GM12874 (cell line): Measurements from ENCODE around the gene FAM193B.

Source experiments
- TF ChIP-seq, protein P1 (sequence below): IDR thresholded peaks from 2 replicates; pipeline ENCODE4 v1.5.1; 2011; ENCODE audit warnings: low read depth, mild to moderate bottlenecking, control low read depth, low read length, moderate library complexity; ENCODE audit not compliant: insufficient read depth

The FAM193B gene

DNA sequence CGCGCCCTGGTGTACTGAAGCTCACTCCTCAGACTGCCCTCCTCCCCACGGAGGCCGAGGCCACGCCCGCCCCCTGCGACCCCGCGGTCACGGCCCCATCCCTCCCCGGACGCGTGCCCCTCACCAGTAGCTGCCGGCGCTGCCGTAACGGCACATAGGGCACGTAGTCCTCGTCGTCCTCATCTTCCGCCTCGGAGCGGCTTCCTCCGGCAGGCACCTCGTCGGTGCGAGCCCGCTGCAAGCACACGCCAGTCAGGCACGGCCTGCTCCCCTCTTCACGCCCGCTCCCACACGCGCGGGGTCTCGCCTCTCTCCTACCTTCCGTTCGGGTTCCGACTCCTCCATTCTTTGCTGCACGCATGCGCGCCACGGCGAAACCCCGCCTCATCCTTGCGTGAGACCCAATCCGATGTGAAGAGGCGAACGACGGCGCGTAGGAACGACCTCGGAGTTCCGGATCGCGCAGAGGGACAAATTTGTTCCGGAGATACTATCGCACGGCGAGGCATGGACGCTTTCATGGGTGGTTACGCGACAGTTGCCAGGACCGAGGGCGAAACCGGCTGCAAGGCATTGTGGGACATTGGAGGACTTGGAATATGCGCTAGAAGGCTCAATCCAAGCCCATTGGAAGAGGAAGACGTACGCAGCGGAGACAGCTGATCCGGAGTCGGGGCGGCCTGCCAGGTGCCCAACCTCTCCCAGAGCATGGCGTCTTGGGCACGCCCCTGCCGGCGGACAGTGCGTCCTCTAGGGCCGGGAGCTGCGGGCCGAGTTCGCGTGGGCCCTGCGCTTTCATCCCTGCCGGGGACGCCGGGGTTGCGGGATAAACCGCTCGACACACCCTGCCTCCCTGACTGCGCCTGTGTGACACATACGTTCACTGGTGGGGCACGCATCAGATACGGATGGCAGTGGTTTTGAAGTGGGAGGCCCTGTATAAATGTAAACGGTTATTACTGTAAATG, 37.5 kb downstream of the FAM193B start, which contains the start of gene DDX41:
Gene DDX41, minus strand, starts transcription at position 361 of the 968 bp plus-strand sequence. Its CDS starts 16 bp downstream, at position 345.
- TF ChIP-seq, protein P1, sequence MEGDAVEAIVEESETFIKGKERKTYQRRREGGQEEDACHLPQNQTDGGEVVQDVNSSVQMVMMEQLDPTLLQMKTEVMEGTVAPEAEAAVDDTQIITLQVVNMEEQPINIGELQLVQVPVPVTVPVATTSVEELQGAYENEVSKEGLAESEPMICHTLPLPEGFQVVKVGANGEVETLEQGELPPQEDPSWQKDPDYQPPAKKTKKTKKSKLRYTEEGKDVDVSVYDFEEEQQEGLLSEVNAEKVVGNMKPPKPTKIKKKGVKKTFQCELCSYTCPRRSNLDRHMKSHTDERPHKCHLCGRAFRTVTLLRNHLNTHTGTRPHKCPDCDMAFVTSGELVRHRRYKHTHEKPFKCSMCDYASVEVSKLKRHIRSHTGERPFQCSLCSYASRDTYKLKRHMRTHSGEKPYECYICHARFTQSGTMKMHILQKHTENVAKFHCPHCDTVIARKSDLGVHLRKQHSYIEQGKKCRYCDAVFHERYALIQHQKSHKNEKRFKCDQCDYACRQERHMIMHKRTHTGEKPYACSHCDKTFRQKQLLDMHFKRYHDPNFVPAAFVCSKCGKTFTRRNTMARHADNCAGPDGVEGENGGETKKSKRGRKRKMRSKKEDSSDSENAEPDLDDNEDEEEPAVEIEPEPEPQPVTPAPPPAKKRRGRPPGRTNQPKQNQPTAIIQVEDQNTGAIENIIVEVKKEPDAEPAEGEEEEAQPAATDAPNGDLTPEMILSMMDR, result 0 out of 2 replicates have a peak, but pooled peaks have one; percentile 9

DNA sequence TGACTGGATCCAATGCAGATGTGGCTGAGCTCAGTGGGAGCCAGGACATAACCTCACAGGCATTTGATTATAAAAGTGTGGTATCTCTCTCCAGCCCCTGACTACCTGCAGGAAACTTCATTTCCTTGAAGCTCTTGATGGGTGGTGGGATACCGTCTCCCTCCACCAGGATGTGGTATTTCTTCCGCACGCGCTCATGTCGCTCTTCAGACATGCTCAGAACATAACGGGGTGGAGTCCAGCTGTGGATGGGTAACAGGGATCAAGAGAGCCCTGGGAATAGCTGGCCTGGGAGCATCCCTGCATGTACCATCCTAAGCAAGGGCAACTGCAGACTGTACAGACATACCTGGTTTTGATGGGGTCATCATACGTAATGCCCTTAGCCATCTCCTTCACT, 38.8 kb downstream of the FAM193B start:
- TF ChIP-seq, protein P1, result no peak

DNA sequence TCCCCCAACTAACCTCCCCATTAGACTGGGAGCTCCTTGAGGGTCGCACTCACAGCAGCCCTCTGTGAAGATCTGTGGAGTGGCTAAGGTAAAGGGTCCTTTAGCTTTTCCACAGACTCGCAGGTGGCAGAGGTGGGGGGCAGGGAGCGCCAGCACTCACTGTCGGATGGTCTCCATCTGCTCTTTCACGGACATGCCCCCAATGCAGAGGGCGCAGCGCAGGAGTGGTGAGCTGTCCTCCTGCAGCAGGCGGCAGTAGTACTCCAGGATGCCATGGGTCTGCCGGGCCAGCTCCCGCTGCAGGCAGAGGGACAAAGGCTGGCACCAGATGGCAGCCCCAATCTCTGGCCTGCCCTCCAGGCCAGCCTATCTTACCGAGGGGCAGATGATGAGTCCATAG, 39.8 kb downstream of the FAM193B start:
- TF ChIP-seq, protein P1, result no peak

DNA sequence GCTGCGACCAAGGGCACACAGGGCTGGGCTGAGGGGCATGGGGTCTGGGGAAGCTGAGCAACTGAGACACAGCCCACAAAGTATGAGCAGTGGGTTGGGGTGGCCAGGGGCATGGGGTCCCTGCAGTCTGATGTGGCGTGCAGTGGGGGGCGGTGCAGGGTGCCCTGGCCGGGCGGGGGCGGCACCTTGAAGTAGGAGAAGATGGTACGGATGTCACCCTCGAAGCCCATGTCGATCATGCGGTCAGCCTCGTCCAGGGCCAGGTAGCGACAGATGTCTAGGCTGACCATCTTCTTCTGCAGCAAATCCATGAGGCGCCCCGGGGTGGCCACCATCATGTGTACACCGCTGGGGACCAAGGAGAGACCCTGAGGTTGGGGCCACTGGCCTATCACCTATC, 40.9 kb downstream of the FAM193B start:
- TF ChIP-seq, protein P1, result no peak

DNA sequence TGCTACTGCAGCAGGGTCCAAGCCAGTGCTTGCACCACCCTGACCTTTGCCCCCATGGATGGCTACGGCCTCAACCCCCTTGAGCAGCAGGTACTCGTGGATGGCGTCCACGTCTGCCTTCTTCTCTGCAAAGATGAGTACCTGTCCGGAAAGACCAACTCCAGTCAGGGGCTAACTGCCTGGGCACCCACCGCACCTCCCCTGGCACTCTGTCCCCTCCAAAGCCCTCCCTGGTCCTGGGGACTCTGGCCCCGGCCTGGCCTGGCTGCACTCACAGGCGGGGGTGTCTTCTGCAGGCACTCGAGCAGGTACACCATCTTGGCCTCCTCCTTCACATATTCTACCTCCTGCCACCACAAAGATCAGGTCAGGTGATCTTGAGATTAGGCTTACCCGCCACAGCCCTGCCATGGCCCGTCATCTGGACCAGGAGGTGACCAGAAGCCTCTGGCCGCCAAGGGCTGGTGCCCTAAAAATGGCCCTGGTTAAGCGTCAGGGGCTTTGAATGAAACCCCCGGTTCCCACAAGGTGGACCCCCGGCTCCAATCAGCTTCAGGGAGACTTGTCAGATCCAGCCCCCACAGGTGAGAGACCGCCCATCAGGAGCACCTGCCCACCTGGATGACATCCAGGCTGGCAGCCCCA, 41.5 kb downstream of the FAM193B start:
- TF ChIP-seq, protein P1, result no peak

DNA sequence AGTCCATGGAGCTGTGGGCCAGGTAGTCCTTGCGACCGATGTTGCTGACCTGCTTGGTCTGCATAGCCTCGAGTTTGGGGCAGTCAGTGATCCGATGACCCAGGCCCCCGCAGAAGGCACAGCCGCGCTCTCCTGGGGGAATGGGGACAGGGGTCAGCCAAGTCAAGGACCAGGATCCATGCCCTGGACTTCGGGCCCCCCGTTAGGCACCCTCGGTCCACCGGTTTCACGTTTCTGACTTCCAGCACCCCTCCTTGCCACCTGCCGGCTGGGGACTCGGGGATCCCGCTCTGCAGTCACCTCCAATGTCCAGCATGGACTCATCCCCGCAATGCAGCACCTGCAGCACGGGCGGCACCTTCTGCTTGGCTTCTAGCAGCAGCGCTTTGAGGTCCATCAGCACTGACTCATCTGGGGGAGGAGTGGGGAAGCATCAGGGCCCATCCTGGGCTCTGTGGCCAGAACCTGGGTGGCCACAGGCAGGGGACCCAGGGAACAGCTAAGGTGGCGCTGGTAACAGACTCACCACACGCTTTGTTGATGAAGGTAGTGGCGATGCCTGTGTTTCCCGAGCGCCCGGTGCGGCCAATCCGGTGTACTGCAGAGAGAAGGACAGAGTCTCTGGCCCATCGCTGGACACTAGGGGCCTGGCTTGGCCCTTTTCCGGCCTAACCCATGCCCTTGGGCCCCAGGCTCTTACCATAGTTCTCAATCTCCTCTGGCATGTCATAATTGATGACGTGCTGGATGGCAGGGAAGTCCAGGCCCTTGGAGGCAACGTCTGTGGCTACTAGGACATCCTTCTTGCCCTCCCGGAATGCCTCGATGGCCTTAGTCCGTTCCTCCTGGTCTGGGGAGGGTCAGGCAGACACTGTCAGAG, 42.3 kb downstream of the FAM193B start:
- TF ChIP-seq, protein P1, result no peak
